Stimulated activated CD4-positive, alpha-beta T cell treated with anti-CD3 and anti-CD28 coated beads, Interleukin-15, amount 100 ng/mL, for 24 hours (primary cell): ENCODE results near the gene IQSEC1.
"Not testable (repeated sequence)": the region's sequence is repeated elsewhere in the genome, so short reads cannot be mapped to it uniquely, and the experiment has no call there.

ENCODE experiments used
- DNase-seq: peaks from one replicate; pipeline ENCODE4 v3.0.0-alpha.2; 2020

IQSEC1 gene

GRCh38 chr3:12886106-12886679, 187.0 kb downstream of the IQSEC1 start:
- DNase-seq: peak; percentile 42

GRCh38 chr3:12885583-12885930, 187.7 kb downstream of the IQSEC1 start:
- DNase-seq: no peak

DNA sequence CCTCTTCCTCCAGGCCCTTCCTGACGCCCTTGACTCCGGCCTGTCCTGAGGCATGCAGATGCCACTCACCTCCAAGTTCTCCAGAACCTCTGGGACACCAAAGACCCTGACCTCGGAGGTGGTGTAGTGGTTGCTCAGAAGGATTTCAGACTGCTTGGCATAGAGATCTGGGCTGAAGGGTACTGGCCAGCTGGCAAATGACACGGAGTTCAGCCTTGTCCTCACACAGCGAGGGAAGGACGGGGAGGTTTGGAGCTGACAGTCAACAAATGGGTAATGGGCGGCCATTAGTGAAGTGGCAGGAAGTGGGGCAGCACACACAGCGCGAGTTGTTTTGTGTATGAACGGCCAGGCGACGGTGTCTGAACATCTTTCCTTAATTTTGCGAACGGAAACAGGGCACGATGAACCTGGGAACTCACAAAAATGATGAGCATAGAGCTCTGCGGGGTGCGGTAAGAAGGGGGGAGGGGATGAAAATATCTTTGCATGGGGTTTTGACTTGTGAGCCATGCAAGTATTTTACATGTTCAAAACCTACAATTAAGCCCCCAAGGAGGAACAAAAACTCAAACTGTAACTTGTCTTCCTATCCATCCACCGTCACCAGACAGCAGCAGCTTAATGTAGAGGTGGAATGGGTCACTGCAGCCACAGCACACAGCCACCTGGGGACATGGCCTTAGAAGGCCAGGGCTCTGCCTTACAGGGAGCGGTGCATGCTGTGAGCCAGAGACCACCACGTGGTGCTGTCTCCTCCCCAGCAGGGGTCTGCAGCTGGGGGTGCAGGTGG, 188.2 kb downstream of the IQSEC1 start:
- DNase-seq: no peak

- DNase-seq: no peak
These were observed 189.0 kb downstream of the IQSEC1 start for GRCh38 chr3:12884186-12884680.

- DNase-seq: no peak
These were observed 190.6 kb downstream of the IQSEC1 start for GRCh38 chr3:12882336-12883310.

- not testable (repeated sequence) for DNase-seq
These were observed 191.4 kb downstream of the IQSEC1 start for GRCh38 chr3:12881858-12882257.

DNA sequence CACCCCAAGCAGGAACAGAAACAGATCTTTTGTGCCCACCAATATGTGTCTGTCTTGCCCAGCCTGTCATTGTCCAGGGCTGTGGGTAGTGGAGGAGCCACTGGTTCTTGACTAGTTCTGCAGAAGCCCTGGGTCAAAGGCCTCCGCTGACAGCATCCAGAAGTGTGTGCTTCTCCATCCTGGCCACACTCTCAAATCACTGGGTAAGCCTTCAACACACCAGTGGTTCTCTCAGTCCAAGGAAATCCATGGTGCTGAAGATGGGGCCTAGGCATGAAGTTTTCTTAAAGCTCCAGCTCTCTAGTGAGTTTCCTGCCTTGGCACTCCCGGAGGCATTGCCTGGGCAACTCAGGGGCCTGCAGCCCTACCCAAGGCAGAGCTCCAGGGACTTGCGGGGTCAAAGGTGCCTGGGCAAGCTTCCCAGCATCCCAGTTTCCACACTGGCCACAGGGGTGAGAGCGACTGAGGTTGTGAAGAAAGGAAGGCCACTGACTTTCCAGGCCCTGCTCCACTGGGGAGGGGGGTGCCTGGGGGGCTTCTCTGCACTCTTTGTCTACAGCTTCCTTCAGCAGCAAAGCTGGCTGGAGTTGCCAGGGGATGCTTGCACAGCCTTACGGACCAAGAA, 193.9 kb downstream of the IQSEC1 start:
- DNase-seq: no peak

- not testable (repeated sequence) for DNase-seq
These were observed 194.5 kb downstream of the IQSEC1 start for GRCh38 chr3:12878758-12879157.

DNA sequence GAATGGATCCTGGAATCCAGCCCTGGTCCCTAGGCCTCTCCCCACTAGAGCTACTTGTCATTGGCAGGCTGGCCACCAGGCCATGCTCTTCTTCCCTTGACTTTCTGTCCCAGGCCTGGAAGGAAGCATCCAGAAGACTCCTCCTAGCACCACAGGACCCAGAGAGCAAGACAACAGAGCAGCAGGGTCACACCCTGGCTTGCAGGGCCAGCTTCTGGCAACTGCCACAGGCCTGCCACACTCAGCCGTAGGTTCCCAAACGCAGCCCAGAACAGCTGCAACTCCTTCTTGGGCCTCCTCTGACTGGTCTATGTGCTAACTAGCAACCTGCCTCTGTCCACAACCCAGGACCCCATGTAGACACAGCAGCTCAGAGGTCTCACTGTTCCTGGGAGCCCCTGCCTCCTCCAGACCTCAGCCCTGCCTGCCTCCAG, 195.1 kb downstream of the IQSEC1 start:
- DNase-seq: no peak

- DNase-seq: no peak
These were observed 196.2 kb downstream of the IQSEC1 start for GRCh38 chr3:12877040-12877439.

- DNase-seq: peak; percentile 31
These were observed 197.1 kb downstream of the IQSEC1 start for GRCh38 chr3:12875857-12876836.

GRCh38 chr3:12871404-12871983, 201.7 kb downstream of the IQSEC1 start:
- DNase-seq: no peak

DNA sequence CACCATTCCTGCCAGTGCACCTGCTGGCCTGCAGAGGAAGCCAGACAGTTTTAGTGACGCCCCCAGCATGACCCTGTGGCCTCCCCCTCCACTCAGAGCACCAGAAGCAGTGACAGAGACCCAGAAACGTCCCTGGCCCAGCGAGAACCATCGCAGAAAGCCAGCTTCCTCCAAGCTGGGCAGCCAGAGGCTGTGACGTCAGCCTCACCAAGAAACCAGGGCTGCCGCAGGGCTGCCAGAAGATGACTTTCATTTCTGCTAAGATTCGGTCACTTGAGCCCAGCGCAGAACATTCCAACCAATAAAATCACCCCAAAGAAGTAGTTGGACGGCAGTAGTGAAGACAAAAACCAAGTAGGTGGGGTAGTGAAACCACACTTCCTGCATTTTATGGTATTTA, 202.3 kb downstream of the IQSEC1 start:
- no peak for DNase-seq

DNA sequence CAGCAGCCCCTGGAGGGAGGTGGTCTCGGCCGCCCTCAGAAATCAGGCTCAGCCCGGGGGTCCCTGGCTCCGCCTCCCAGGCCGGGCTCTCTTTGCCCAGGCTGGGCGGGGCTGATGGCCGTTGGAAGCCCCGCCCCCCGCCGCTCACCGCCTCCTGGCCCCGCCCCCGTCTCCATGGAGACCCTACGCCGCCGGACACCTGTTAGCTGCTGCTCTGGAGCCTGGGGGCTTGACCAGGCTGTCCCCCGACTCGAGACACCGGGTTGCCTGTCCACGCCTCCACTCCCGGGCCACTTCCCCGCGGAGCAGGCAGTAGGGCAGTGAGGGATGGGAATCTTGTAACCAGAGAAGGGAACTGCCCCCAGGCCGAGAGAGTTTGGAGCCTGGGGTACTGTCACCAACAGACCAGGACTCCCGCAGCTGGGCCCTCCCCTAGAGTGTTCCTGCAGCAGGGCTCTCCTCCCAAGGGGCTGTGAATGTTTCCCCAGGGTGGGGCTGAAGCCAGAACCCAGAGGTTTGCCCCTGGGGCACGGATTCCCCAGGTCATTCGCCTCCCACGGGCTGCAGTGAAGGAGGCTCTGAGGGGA, 204.1 kb downstream of the IQSEC1 start:
- peak; percentile 59 for DNase-seq

DNA sequence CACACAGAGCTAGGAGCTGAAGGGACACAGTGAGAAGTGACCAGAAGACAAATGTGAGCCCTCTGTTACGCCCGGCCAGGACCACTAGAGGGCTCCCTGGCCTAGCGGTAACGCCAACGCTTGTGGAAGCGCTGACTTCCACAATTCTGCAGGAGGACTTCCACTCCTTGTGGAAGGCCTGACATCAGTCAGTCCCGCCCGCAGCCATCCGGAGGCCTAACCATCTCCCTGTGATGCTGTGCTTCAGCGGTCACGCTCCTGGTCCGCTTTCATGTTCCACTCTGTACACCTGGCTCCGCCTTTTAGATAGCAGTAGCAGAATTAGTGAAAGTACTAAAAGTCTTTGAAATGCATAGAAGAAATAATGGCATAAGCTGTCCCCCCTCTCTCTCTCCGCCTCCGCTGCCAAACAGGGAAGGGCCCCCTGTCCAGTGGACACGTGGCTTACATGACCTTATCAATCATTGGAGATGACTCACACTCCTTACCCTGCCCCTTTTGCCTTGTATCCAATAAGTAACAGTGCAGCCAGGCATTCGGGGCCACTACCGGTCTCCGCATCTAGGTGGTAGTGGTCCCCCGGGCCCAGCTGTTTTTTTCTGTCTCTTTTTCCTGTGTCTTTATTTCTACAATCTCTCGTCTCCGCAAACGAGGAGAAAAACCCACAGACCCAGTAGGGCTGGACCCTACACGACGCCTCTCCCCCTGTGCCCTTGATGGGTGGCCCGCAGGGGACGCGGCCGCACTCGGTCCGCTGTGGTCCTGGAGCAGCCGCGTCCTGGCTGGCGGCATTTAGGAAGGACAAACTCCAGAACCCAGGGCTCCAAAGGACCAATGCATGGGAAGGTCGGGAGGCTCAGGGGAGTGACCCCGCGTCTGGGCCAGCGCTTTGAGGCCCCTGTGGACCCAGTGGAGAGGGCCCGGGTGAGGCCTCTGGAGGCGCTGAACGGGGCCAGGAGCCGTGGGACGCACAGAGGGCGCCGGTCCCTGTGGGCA, 204.9 kb downstream of the IQSEC1 start:
- peak; percentile 79 for DNase-seq

- DNase-seq: no peak
These were observed 206.4 kb downstream of the IQSEC1 start for GRCh38 chr3:12866836-12867235.

- no peak for DNase-seq
These were observed 208.0 kb downstream of the IQSEC1 start for GRCh38 chr3:12865271-12865670.

- DNase-seq: no peak
These were observed 210.8 kb downstream of the IQSEC1 start for GRCh38 chr3:12862387-12862786.

GRCh38 chr3:12861611-12862010, 211.6 kb downstream of the IQSEC1 start:
- DNase-seq: no peak
